ENCODE measurements around the gene SPATA19. TPM values are rescaled to one million over a fixed set of nuclear protein-coding genes. Genes with fewer than 3 reads are reported as not detected.

The SPATA19 gene
- total RNA-seq, 1 experiment from 2014 or later = not detected

- DNase-seq (ENCODE audit: low read depth) = no peak
Measured at GRCh38 chr11:133835593-133836548, 9.4 kb downstream of the SPATA19 start.

- peak; percentile 82 for DNase-seq (ENCODE audit: low read depth)
Measured at GRCh38 chr11:133834682-133835592, 10.4 kb downstream of the SPATA19 start.

- DNase-seq (ENCODE audit: low read depth) = no peak
Measured at GRCh38 chr11:133833898-133834681, 11.2 kb downstream of the SPATA19 start.

- DNase-seq (ENCODE audit: low read depth) = peak; percentile 46
Measured at GRCh38 chr11:133832991-133833897, 12.1 kb downstream of the SPATA19 start.

- no peak for DNase-seq (ENCODE audit: low read depth)
Measured at GRCh38 chr11:133832096-133832990, 13.0 kb downstream of the SPATA19 start.

GRCh38 chr11:133830931-133831907 is 14.1 kb downstream of the SPATA19 start:
- peak; percentile 40 for DNase-seq (ENCODE audit: low read depth)

- no peak for DNase-seq (ENCODE audit: low read depth)
Measured at GRCh38 chr11:133829566-133829965, 15.7 kb downstream of the SPATA19 start.

GRCh38 chr11:133828871-133829270 is 16.4 kb downstream of the SPATA19 start:
- DNase-seq (ENCODE audit: low read depth) = no peak

GRCh38 chr11:133827556-133827955 is 17.8 kb downstream of the SPATA19 start:
- DNase-seq (ENCODE audit: low read depth) = no peak

- DNase-seq (ENCODE audit: low read depth) = no peak
Measured at GRCh38 chr11:133826866-133827265, 18.4 kb downstream of the SPATA19 start.

- no peak for DNase-seq (ENCODE audit: low read depth)
Measured at GRCh38 chr11:133825666-133826065, 19.6 kb downstream of the SPATA19 start.

- DNase-seq (ENCODE audit: low read depth) = no peak
Measured at GRCh38 chr11:133825156-133825555, 20.2 kb downstream of the SPATA19 start.

GRCh38 chr11:133824593-133824992 is 20.7 kb downstream of the SPATA19 start:
- no peak for DNase-seq (ENCODE audit: low read depth)

- no peak for DNase-seq (ENCODE audit: low read depth)
Measured at GRCh38 chr11:133823614-133824013, 21.7 kb downstream of the SPATA19 start.

- no peak for DNase-seq (ENCODE audit: low read depth)
Measured at GRCh38 chr11:133823211-133823610, 22.1 kb downstream of the SPATA19 start.

GRCh38 chr11:133821776-133822175 is 23.5 kb downstream of the SPATA19 start:
- DNase-seq (ENCODE audit: low read depth) = peak; percentile 80

GRCh38 chr11:133819746-133820315 is 25.5 kb downstream of the SPATA19 start:
- no peak for DNase-seq (ENCODE audit: low read depth)

- no peak for DNase-seq (ENCODE audit: low read depth)
Measured at GRCh38 chr11:133819114-133819513, 26.2 kb downstream of the SPATA19 start.
